Upper lobe of right lung (tissue), 1 donor: ENCODE results near the gene GLT1D1. TPM values are rescaled to one million over a fixed set of nuclear protein-coding genes. Genes with fewer than 3 reads are reported as not detected.

ENCODE experiments used
- ATAC-seq: fragments of 200-7000 bp; cut with Tn5 transposase; one replicate; pipeline ENCODE4 v1.9.1; 2020; ENCODE audit warnings: mild to moderate bottlenecking, moderate library complexity
- DNase-seq: peaks from one replicate; pipeline ENCODE4 v3.0.0-alpha.2; 2020
- H3K27ac ChIP-seq: fragments of 200-600 bp; one replicate; pipeline ENCODE4 v1.8.0; 2022
- H3K27me3 ChIP-seq: fragments of 200-600 bp; one replicate; pipeline ENCODE4 v1.8.0; 2022; ENCODE audit warnings: mild to moderate bottlenecking
- H3K36me3 ChIP-seq: fragments of 200-600 bp; one replicate; pipeline ENCODE4 v1.8.0; 2022
- H3K4me1 ChIP-seq: fragments of 200-600 bp; one replicate; pipeline ENCODE4 v1.8.0; 2022
- H3K4me3 ChIP-seq: fragments of 200-600 bp; one replicate; pipeline ENCODE4 v1.8.0; 2022; ENCODE audit warnings: mild to moderate bottlenecking
- H3K9me3 ChIP-seq: fragments of 200-600 bp; one replicate; pipeline ENCODE4 v1.8.0; 2022
- CTCF ChIP-seq: fragments of 200-600 bp; IDR thresholded peaks from one replicate; pipeline ENCODE4 v1.8.0; 2022; ENCODE audit warnings: antibody characterized with exemption
- intact Hi-C: fragments of 100-400 bp; cut with DNase I; formaldehyde crosslinking; loops from one replicate; pipeline ENCODE4 v1.11.0; 2022
- total RNA-seq: library from RNA; stranded (reverse); fragmentation: NEBNext Ultra II Directional; extraction: Animal tissue kit (Norgen Biotek cat#: 25700); gene quantifications from one replicate; pipeline ENCODE4 v1.2.1, GENCODE V29; 2021
- donor health status: DM: no; HTN: yes; CAD: no; lungs with severe emphysema.

GLT1D1 gene
- total RNA-seq, 1 donor from 2014 or later: 3.5 TPM

GRCh38 chr12:128908254-128908653 lies 55.0 kb downstream of the GLT1D1 start:
- H3K36me3 ChIP-seq: no peaks in the 10 kb centered on the region
- H3K27ac ChIP-seq: no peak overlapping the region
- no peaks in the 10 kb centered on the region for H3K4me1 ChIP-seq
- intact Hi-C loops: no loop called here
- H3K27me3 ChIP-seq: no peaks in the 10 kb centered on the region
- DNase-seq: no peak
- no peaks in the 10 kb centered on the region for H3K9me3 ChIP-seq
- ATAC-seq: no peak
- H3K4me3 ChIP-seq: no peak overlapping the region
- TF ChIP-seq CTCF: no peak

GRCh38 chr12:128909653-128910052 lies 56.4 kb downstream of the GLT1D1 start:
- no peak overlapping the region for H3K27ac ChIP-seq
- no peaks in the 10 kb centered on the region for H3K27me3 ChIP-seq
- no peak overlapping the region for H3K4me3 ChIP-seq
- ATAC-seq: no peak
- H3K36me3 ChIP-seq: no peaks in the 10 kb centered on the region
- no peaks in the 10 kb centered on the region for H3K9me3 ChIP-seq
- H3K4me1 ChIP-seq: no peaks in the 10 kb centered on the region
- intact Hi-C loops: no loop called here
- no peak for DNase-seq
- TF ChIP-seq CTCF: no peak

- no peak overlapping the region for H3K27ac ChIP-seq
- H3K9me3 ChIP-seq: no peaks in the 10 kb centered on the region
- DNase-seq (no peak), ATAC-seq (peak; percentile 71)
- no peaks in the 10 kb centered on the region for H3K27me3 ChIP-seq
- no peaks in the 10 kb centered on the region for H3K36me3 ChIP-seq
- intact Hi-C loops: no loop called here
- H3K4me1 ChIP-seq: no peaks in the 10 kb centered on the region
- H3K4me3 ChIP-seq: no peak overlapping the region
- no peak for TF ChIP-seq CTCF
Measured at GRCh38 chr12:128910629-128911028, 57.4 kb downstream of the GLT1D1 start.

- no peak for DNase-seq
- no peaks in the 10 kb centered on the region for H3K27me3 ChIP-seq
- H3K27ac ChIP-seq: no peak overlapping the region
- no peaks in the 10 kb centered on the region for H3K36me3 ChIP-seq
- no peaks in the 10 kb centered on the region for H3K4me1 ChIP-seq
- intact Hi-C loops: no loop called here
- no peak for TF ChIP-seq CTCF
- ATAC-seq: peak; percentile 40
- H3K4me3 ChIP-seq: no peak overlapping the region
- no peaks in the 10 kb centered on the region for H3K9me3 ChIP-seq
Measured at GRCh38 chr12:128911861-128912260, 58.6 kb downstream of the GLT1D1 start.

- intact Hi-C loops: no loop called here
- Histone ChIP-seq H3K9me3 (no peaks in the 10 kb centered on the region), H3K27me3 (no peaks in the 10 kb centered on the region), H3K4me3 (no peak overlapping the region), H3K4me1 (no peaks in the 10 kb centered on the region), H3K36me3 (no peaks in the 10 kb centered on the region), H3K27ac (no peak overlapping the region)
- no peak for TF ChIP-seq CTCF
- peak; percentile 68 for ATAC-seq
- DNase-seq: no peak
Measured at GRCh38 chr12:128914908-128915563, 61.8 kb downstream of the GLT1D1 start.

GRCh38 chr12:128916425-128916824 lies 63.1 kb downstream of the GLT1D1 start:
- Histone ChIP-seq H3K36me3 (no peaks in the 10 kb centered on the region), H3K27ac (no peak overlapping the region), H3K27me3 (no peaks in the 10 kb centered on the region), H3K9me3 (no peaks in the 10 kb centered on the region), H3K4me1 (peaks cover 5% of the 10 kb centered on the region), H3K4me3 (no peak overlapping the region)
- no peak for ATAC-seq
- intact Hi-C loops: no loop called here
- no peak for TF ChIP-seq CTCF
- DNase-seq: no peak
